Measurements from ENCODE around the gene METTL1. TPM values are rescaled to one million over a fixed set of nuclear protein-coding genes. Genes with fewer than 3 reads are reported as not detected.

Gene METTL1
- total and polyA plus RNA-seq, 9 of the 15 experiments (the other 6 are each of a cell fraction or from before 2014, with no cell fraction given), result 12.6 to 65.9 (median 39.2) TPM

GRCh38 chr12:57746025-57746424 is 25.9 kb downstream of the METTL1 start (continued):
- peak; percentile 9 for TF ChIP-seq E2F8 (IDR thresholded peaks at IDR 0.05; ENCODE audit: low read depth, partially characterized antibody)

GRCh38 chr12:57745485-57745881 is 26.4 kb downstream of the METTL1 start:
- Histone ChIP-seq H3K27ac (ENCODE audit: extremely low read depth, low read depth, low read length) (peak overlapping the region; percentile 84), H3K4me2 (ENCODE audit: insufficient read depth, low read length) (peak overlapping the region; percentile 88), H3K4me1 (replicated peaks in 1 of 2; ENCODE audit: control insufficient read depth in 2 of 2, insufficient read depth in 2 of 2, low read length in 2 of 2) (peaks cover 10% of the 10 kb centered on the region in 2 experiments; a peak in 3 of 5 replicates), H3K9me3 (replicated peaks; ENCODE audit: control insufficient read depth, insufficient read depth, low read depth, low read length) (no peaks in the 10 kb centered on the region), H3K79me2 (ENCODE audit: control insufficient read depth, insufficient read depth, low read length) (peaks cover 24% of the 10 kb centered on the region), H3K36me3 (ENCODE audit: control insufficient read depth, insufficient read depth, low read length) (peaks cover 45% of the 10 kb centered on the region), H2AFZ (ENCODE audit: low read depth, low read length) (peak overlapping the region; percentile 68; the same call in 1 of the 2 replicates), H3K4me3 (peak overlapping the region; percentile 59), H3K9me1 (ENCODE audit: control insufficient read depth, insufficient read depth, low read length) (no peaks in the 10 kb centered on the region), H3K27me3 (ENCODE audit: control insufficient read depth in 2 of 2, insufficient read depth in 2 of 2, low read length in 2 of 2) (peaks cover 0 to 3% of the 10 kb centered on the region in 2 experiments; a peak in 2 of 5 replicates), H3K9ac (ENCODE audit: insufficient read depth in 1 of 2, low read depth in 2 of 2, low read length in 2 of 2) (peak overlapping the region; percentile 88 to 95), H4K20me1 (replicated peaks; ENCODE audit: control insufficient read depth, insufficient read depth, low read length) (no peaks in the 10 kb centered on the region)
- ATAC-seq (peak; percentile 42), FAIRE-seq (no peak), DNase-seq (ENCODE audit: extremely low read depth in 1 of 4, low spot score in 3 of 4) (peak in 1 of 4 experiments; percentile 50)
- BruUV-seq (replicated peaks), result no TSS peak
- POLR2A ChIA-PET, result interaction anchor here (0.6 to 2.5 kb wide), 13 partner anchors 9 to 226 kb away, joined by 3 to 15 read pairs (median 3); partner anchors contain the start of genes CYP27B1, DDIT3, EEF1AKMT3 and METTL1
- intact Hi-C loops (cut with micrococcal nuclease) (no loop called here), in situ Hi-C loops (cut with MboI) (loop anchor here (10.0 kb wide), 1 partner anchor 431 kb away; no protein-coding TSS in a partner anchor)
- CTCF ChIA-PET (ENCODE audit: low intra/inter-chr PET ratio), result no interaction called here
- WGBS (ENCODE audit: insufficient coverage, low coverage, missing lambda C conversion rate), result 32% methylated on average over 8 of the region's 8 CpGs
- TF ChIP-seq BCLAF1 (IDR thresholded peaks at IDR 0.05; ENCODE audit: borderline replicate concordance in 1 of 2, control insufficient read depth in 1 of 2, low read depth in 2 of 2, low read length in 1 of 2), result 0 out of 4 replicates have a peak, but pooled peaks of 1 of the 2 experiments have one; percentile 59
- no peak for TF ChIP-seq LARP7 (IDR thresholded peaks at IDR 0.05)
- TF ChIP-seq MYC (IDR thresholded peaks at IDR 0.05; ENCODE audit: low read depth, low read length), result no peak
- TF ChIP-seq MYC (CRISPR knock-in tag; IDR thresholded peaks at IDR 0.05; ENCODE audit: borderline replicate concordance, low read depth), result peak; percentile 14; the same call in 1 of the 2 replicates
- no peak for TF ChIP-seq PTRF (tag; IDR thresholded peaks at IDR 0.05)
- TF ChIP-seq ZNF274 (IDR thresholded peaks at IDR 0.05; ENCODE audit: borderline replicate concordance, low read depth, low read length), result no peak
- TF ChIP-seq SREBF2 (CRISPR knock-in tag; IDR thresholded peaks at IDR 0.05), result no peak
- 0 out of 2 replicates have a peak, but pooled peaks have one; percentile 61 for TF ChIP-seq POLR2H (tag; IDR thresholded peaks at IDR 0.05; ENCODE audit: low read depth)
- no peak for TF ChIP-seq ZNF695 (CRISPR knock-in tag; IDR thresholded peaks at IDR 0.05)
- TF ChIP-seq MEF2A (IDR thresholded peaks at IDR 0.05; ENCODE audit: control insufficient read depth, low read depth, low read length), result no peak

Measured in K562 (cell line).